Endothelial cell of umbilical vein (primary cell): ENCODE results near the gene PDIA5. TPM values are rescaled to one million over a fixed set of nuclear protein-coding genes. Genes with fewer than 3 reads are reported as not detected.

Source experiments
- BruUV-seq: library from RNA; stranded (reverse); fragments of 400-500 nt; replicated peaks from 2 replicates; lab custom pipeline; 2021; lab: Mats Ljungman, UMichigan
- CTCF ChIA-PET: fragments of 300-600, 350-600 bp; sonication (Branson Sonifier 250); formaldehyde crosslinking; loops from one replicate; lab custom pipeline; 2021; ENCODE audit warnings: antibody characterized with exemption, inconsistent platforms; lab: Charles Lee
- POLR2A ChIA-PET: fragments of 300-600, 350-600 bp; sonication (Branson Sonifier 250); formaldehyde crosslinking; loops from one replicate; lab custom pipeline; 2021; ENCODE audit warnings: antibody characterized with exemption, inconsistent platforms; lab: Charles Lee
- DNase-seq: peaks from one replicate; pipeline ENCODE4 v3.0.0-alpha.2; 2011; ENCODE audit warnings: low read depth, low spot score
- FAIRE-seq: peaks from 2 replicates; lab custom pipeline; 2011; peaks lifted over from hg19 to GRCh38; lab: Jason Lieb, UNC
- H2AFZ ChIP-seq: 2 replicates; pipeline ENCODE4 v1.6.0; 2012; ENCODE audit warnings: low read depth, low read length, control low read depth, inconsistent platforms
- H3K27ac ChIP-seq: 2 replicates; pipeline ENCODE4 v1.5.1; 2011; ENCODE audit warnings: low read depth, mild to moderate bottlenecking, control low read depth, low read length, moderate library complexity; ENCODE audit not compliant: insufficient read depth
- H3K27me3 ChIP-seq, 2 experiments: 2 replicates each; pipeline versions ENCODE4 v1.6.0 to v1.6.1; 2011; ENCODE audit warnings: low read length in 2 of 2, mixed read lengths in 1 of 2; ENCODE audit not compliant: control insufficient read depth in 2 of 2, insufficient read depth in 2 of 2
- H3K36me3 ChIP-seq, 2 experiments: 2 replicates in 1 of 2; 3 replicates in 1 of 2; pipeline ENCODE4 v1.5.1; 2011; ENCODE audit warnings: low read length in 2 of 2, mild to moderate bottlenecking in 1 of 2, moderate library complexity in 1 of 2; ENCODE audit not compliant: control insufficient read depth in 2 of 2, insufficient read depth in 2 of 2; ENCODE audit errors: extremely low read depth in 1 of 2
- H3K4me1 ChIP-seq: 3 replicates; pipeline ENCODE4 v1.5.1; 2011; ENCODE audit warnings: mild to moderate bottlenecking, low read length; ENCODE audit not compliant: control insufficient read depth, insufficient read depth; ENCODE audit errors: extremely low read depth
- H3K4me2 ChIP-seq: 2 replicates; pipeline ENCODE4 v1.6.1; 2011; ENCODE audit warnings: low read length, control low read depth, mixed read lengths; ENCODE audit not compliant: insufficient read depth
- H3K4me3 ChIP-seq, 3 experiments: fragments of 200-600 bp in 1 of 3; sonication (generic), shearing (Covaris generic) in 1 of 3; replicated peaks in 1 of 3; 2 replicates each; pipeline ENCODE4 v1.5.1; 2011 to 2016; ENCODE audit warnings: control low read depth in 3 of 3, low read length in 3 of 3, mild to moderate bottlenecking in 2 of 3, inconsistent platforms in 1 of 3, low read depth in 1 of 3, moderate library complexity in 1 of 3; ENCODE audit not compliant: insufficient read depth in 1 of 3
- H3K79me2 ChIP-seq: 2 replicates; pipeline ENCODE4 v1.6.0; 2012; ENCODE audit warnings: low read length, inconsistent platforms; ENCODE audit not compliant: control insufficient read depth, insufficient read depth
- H3K9ac ChIP-seq: replicated peaks from 2 replicates; pipeline ENCODE3; 2011; ENCODE audit warnings: low read length, control low read depth; ENCODE audit not compliant: insufficient read depth; ENCODE audit errors: extremely low read depth
- H3K9me1 ChIP-seq: replicated peaks from 3 replicates; pipeline ENCODE4 v1.6.0; 2011; ENCODE audit warnings: mild to moderate bottlenecking, low read length; ENCODE audit not compliant: control insufficient read depth, insufficient read depth; ENCODE audit errors: extremely low read depth
- H3K9me3 ChIP-seq: replicated peaks from 2 replicates; pipeline ENCODE4 v1.5.1; 2012; ENCODE audit warnings: low read length, inconsistent platforms; ENCODE audit not compliant: control insufficient read depth, insufficient read depth
- H4K20me1 ChIP-seq: replicated peaks from 2 replicates; pipeline ENCODE3; 2011; ENCODE audit warnings: mild to moderate bottlenecking, low read length; ENCODE audit not compliant: control insufficient read depth, insufficient read depth; ENCODE audit errors: extremely low read depth
- EZH2 ChIP-seq: IDR thresholded peaks from 2 replicates; pipeline ENCODE4 v1.6.1; 2012; ENCODE audit warnings: borderline replicate concordance, low read depth, mild to moderate bottlenecking, moderate library complexity, low read length, inconsistent platforms; ENCODE audit not compliant: severe bottlenecking
- FOS ChIP-seq: IDR thresholded peaks from 2 replicates; pipeline ENCODE4 v1.6.1; 2011; ENCODE audit warnings: mild to moderate bottlenecking, low read length, moderate library complexity, borderline replicate concordance; ENCODE audit not compliant: insufficient read depth
- GATA2 ChIP-seq: IDR thresholded peaks from 2 replicates; pipeline ENCODE4 v1.7.0; 2011; ENCODE audit warnings: low read depth, mild to moderate bottlenecking, moderate library complexity, mixed read lengths, low read length; ENCODE audit not compliant: insufficient read length, insufficient read depth
- JUN ChIP-seq: IDR thresholded peaks from 2 replicates; pipeline ENCODE4 v1.6.1; 2011; ENCODE audit warnings: borderline replicate concordance, low read depth; ENCODE audit not compliant: insufficient read length, insufficient read depth
- MYC ChIP-seq: IDR thresholded peaks from one replicate; pipeline ENCODE4 v1.6.1; 2011; ENCODE audit warnings: mild to moderate bottlenecking, low read depth, low read length
- POLR2A ChIP-seq: IDR thresholded peaks from 2 replicates; pipeline ENCODE4 v1.6.1; 2012; ENCODE audit warnings: low read depth, mild to moderate bottlenecking, control low read depth, low read length
- POLR2AphosphoS5 ChIP-seq: IDR thresholded peaks from 2 replicates; pipeline ENCODE4 v1.6.1; 2012; ENCODE audit warnings: low read depth, mild to moderate bottlenecking, control low read depth, low read length, moderate library complexity; ENCODE audit not compliant: insufficient read depth
- dilution Hi-C: fragments of 300-500 bp; cut with MboI; formaldehyde crosslinking; loops from one replicate; pipeline ENCODE4 v1.15.0; 2019; ENCODE audit warnings: low sequenced_read_pairs; ENCODE audit not compliant: extremely low pct_ligation_motif_present
- intact Hi-C: fragments of 100-400 bp; cut with micrococcal nuclease; formaldehyde crosslinking; loops from one replicate; pipeline ENCODE4 v1.10.0; 2022
- polyA plus RNA-seq, 4 experiments: library from polyadenylated mRNA; depleted of rRNA in 3 of 4; stranded (reverse) in 3 of 4; unstranded in 1 of 4; fragments of >200 nt; gene quantifications; 2 replicates each; pipeline versions ENCODE4 v1.2.1 to v1.2.3, GENCODE V29; 2011 to 2012; ENCODE audit warnings: missing spikeins in 1 of 4
- total RNA-seq: library from RNA; stranded (reverse); gene quantifications from 2 replicates; pipeline ENCODE4 v1.2.3, GENCODE V29; 2021
- TF ChIP-seq, protein P1 (sequence below), 2 donors: IDR thresholded peaks; 1 replicate in 1 of 2; 2 replicates in 1 of 2; pipeline ENCODE4 v1.5.1; 2011; ENCODE audit warnings: low read length in 2 of 2, mild to moderate bottlenecking in 2 of 2, moderate library complexity in 2 of 2, control low read depth in 1 of 2, inconsistent platforms in 1 of 2, low read depth in 1 of 2; ENCODE audit not compliant: insufficient read depth in 1 of 2; ENCODE audit errors: extremely low read depth in 1 of 2
- TF ChIP-seq, protein P2 (sequence below): IDR thresholded peaks from 2 replicates; pipeline ENCODE4 v1.6.1; 2011; ENCODE audit not compliant: insufficient read depth, insufficient read length

The PDIA5 gene
- total and polyA plus RNA-seq, 2 donors (not counting 3 experiments of a cell fraction or from before 2014, with no cell fraction given), result 55.7 to 85.6 TPM

DNA sequence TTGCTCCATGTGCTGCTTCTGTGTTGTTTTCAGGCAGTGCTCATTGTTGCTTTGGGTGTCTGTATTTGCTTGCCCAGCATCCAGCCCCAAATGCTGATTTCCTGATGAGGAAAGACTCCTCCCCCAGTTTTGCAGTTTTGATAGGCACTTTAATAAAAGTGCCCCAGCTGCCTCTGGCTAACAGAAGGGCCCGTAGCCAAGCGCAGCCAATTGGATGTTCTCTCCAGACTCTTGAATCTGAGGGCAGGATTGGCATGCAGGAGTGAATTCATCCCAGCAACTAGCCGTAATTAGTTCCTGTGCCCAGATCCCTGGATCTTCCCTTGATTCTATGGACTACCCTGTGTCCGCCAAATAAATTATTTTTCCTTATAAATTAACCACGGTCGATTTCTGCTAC is 24.4 kb upstream of the PDIA5 start:
- Histone ChIP-seq H2AFZ (no peak overlapping the region), H3K27me3 (peaks cover 27 to 28% of the 10 kb centered on the region in 2 experiments), H3K4me3 (no peak overlapping the region), H3K79me2 (no peaks in the 10 kb centered on the region), H3K9me3 (no peaks in the 10 kb centered on the region), H3K4me2 (no peak overlapping the region), H3K27ac (no peak overlapping the region), H3K36me3 (no peaks in the 10 kb centered on the region), H3K4me1 (peaks cover 3% of the 10 kb centered on the region), H3K9ac (no peak overlapping the region), H4K20me1 (no peaks in the 10 kb centered on the region), H3K9me1 (no peaks in the 10 kb centered on the region)
- no peak for FAIRE-seq
- dilution Hi-C loops (no loop called here), intact Hi-C loops (no loop called here)
- TF ChIP-seq JUN (no peak), GATA2 (no peak)
- TF ChIP-seq, protein P1, sequence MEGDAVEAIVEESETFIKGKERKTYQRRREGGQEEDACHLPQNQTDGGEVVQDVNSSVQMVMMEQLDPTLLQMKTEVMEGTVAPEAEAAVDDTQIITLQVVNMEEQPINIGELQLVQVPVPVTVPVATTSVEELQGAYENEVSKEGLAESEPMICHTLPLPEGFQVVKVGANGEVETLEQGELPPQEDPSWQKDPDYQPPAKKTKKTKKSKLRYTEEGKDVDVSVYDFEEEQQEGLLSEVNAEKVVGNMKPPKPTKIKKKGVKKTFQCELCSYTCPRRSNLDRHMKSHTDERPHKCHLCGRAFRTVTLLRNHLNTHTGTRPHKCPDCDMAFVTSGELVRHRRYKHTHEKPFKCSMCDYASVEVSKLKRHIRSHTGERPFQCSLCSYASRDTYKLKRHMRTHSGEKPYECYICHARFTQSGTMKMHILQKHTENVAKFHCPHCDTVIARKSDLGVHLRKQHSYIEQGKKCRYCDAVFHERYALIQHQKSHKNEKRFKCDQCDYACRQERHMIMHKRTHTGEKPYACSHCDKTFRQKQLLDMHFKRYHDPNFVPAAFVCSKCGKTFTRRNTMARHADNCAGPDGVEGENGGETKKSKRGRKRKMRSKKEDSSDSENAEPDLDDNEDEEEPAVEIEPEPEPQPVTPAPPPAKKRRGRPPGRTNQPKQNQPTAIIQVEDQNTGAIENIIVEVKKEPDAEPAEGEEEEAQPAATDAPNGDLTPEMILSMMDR (IDR thresholded peaks at IDR 0.05; ENCODE audit: extremely low read depth in 1 of 2, insufficient read depth in 1 of 2, low read depth in 1 of 2, low read length in 2 of 2), result no peak
- BruUV-seq, result no TSS peak
- ChIA-PET CTCF (no interaction called here), POLR2A (no interaction called here)
- DNase-seq, result no peak

DNA sequence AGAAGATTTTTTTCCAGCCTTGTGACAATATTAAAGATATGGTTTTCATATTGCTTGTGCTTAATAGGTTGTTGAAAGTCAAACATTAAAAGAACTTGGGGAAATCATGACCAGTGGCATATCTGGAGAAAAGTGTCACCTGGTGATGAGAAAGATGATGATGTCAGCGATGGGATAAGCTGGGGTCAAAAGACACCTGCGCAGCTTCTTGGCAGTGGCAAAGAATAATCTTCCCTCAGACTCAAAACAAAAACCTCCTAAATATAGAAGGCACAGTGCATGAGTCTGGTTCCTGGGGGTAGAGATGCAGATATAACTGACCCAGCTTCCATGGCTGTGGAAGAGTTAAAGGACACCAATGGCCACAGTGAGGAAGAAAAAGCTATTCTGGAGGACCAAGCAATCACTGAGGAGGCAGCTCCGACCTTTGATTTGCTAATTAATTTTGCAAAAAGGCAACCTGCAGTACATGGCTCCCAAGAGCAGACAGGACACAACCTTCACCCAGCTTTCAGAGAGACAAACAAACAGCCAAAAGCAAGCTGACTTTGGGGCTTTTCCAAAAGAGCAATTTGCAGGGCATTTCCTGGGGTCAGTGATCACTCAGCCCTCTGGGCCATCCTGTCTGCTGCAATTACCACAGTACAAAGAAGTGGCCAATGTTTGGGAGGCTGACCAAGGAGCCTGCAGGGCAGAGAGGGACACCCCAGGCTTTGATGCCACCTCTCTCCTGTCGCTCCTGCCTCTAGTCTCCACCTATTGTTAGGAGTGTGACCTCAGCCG is 21.7 kb upstream of the PDIA5 start:
- CTCF ChIA-PET, result interaction anchor here (1.2 to 2.0 kb wide), 7 partner anchors 13 to 51 kb away, joined by 3 to 9 read pairs (median 5); partner anchors contain the start of genes PDIA5 and SEMA5B
- H3K27me3 ChIP-seq, result peaks cover 10 to 15% of the 10 kb centered on the region in 2 experiments
- no peak overlapping the region for H3K4me3 ChIP-seq
- intact Hi-C loops (loop anchor here (5.0 kb wide), 1 partner anchor 212 kb away; no protein-coding TSS in a partner anchor), dilution Hi-C loops (no loop called here)
- no peak overlapping the region for H2AFZ ChIP-seq
- TF ChIP-seq GATA2 (no peak), POLR2AphosphoS5 (no peak), EZH2 (no peak), MYC (no peak), POLR2A (no peak), JUN (no peak), FOS (no peak)
- TF ChIP-seq, protein P2, sequence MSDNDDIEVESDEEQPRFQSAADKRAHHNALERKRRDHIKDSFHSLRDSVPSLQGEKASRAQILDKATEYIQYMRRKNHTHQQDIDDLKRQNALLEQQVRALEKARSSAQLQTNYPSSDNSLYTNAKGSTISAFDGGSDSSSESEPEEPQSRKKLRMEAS, result no peak
- TF ChIP-seq, protein P1 (IDR thresholded peaks at IDR 0.05; ENCODE audit: extremely low read depth in 1 of 2, insufficient read depth in 1 of 2, low read depth in 1 of 2, low read length in 2 of 2), result no peak
- BruUV-seq, result no TSS peak
- no peaks in the 10 kb centered on the region for H3K79me2 ChIP-seq
- no peak overlapping the region for H3K4me2 ChIP-seq
- POLR2A ChIA-PET, result no interaction called here
- no peak for DNase-seq
- no peaks in the 10 kb centered on the region for H3K9me3 ChIP-seq
- FAIRE-seq, result no peak
- peaks cover 3% of the 10 kb centered on the region for H3K4me1 ChIP-seq
- no peak overlapping the region for H3K27ac ChIP-seq
- no peaks in the 10 kb centered on the region for H4K20me1 ChIP-seq
- H3K9me1 ChIP-seq, result no peaks in the 10 kb centered on the region
- no peak overlapping the region for H3K9ac ChIP-seq
- no peaks in the 10 kb centered on the region for H3K36me3 ChIP-seq
